GM10266 (cell line): ENCODE measurements around the gene LRRC74A.

Experiments used
- DNase-seq: peaks from one replicate; pipeline ENCODE4 v3.0.0; 2012; ENCODE audit errors: extremely low spot score
- CTCF ChIP-seq: IDR thresholded peaks from 2 replicates; pipeline ENCODE4 v1.5.1; 2012; ENCODE audit warnings: mild to moderate bottlenecking, low read depth; ENCODE audit not compliant: control insufficient read depth, insufficient read depth; ENCODE audit errors: missing control alignments

Gene LRRC74A

GRCh38 chr14:76848879-76849278 is 22.7 kb downstream of the LRRC74A start:
- TF ChIP-seq CTCF: no peak
- DNase-seq: no peak

DNA sequence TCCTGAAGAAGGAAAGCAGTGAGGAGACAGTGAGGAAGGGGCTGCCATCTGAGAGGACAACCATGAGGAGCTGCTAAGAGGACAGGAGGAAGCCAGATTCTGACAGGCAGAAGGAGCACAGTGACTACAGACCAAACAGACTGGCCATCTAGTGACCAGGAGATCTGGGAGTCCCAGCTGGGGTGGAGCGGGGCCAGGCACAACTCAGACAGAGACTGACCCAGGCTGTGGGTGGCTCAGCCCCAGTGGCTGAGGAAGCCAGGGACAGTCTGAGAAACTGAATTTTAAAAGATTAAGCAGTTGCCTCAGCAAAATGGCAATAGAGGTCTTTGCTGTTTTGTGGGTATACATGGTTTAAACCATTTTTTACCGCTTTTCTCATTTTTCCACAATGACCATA is 28.9 kb downstream of the LRRC74A start:
- TF ChIP-seq CTCF: no peak

DNA sequence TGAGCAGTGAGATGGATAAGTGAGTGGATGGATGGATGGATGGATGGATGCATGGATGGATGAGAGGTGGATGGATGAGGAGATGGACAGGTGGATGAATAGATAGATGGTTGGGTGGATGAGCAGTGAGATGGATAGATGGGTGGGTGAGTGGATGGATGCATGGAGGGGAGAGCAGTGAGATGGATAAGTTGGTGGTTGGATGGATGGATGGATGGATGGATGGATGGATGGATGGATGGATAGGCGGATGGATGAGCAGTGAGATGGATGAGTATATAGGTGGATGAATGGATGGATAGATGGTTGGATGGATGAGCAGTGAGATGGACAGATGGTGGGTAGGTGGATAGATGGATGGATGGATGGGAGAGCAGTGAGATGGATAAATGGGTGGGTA is 30.6 kb downstream of the LRRC74A start:
- no peak for DNase-seq
- no peak for TF ChIP-seq CTCF

More for the DNA sequence above, 28.9 kb downstream of the LRRC74A start:
- no peak for DNase-seq

GRCh38 chr14:76861574-76862255 is 35.5 kb downstream of the LRRC74A start:
- DNase-seq: no peak
- TF ChIP-seq CTCF: no peak

GRCh38 chr14:76862546-76863282 is 36.5 kb downstream of the LRRC74A start:
- DNase-seq: no peak
- no peak for TF ChIP-seq CTCF

GRCh38 chr14:76863724-76864407 is 37.7 kb downstream of the LRRC74A start:
- no peak for TF ChIP-seq CTCF
- DNase-seq: peak; percentile 47
